Amniotic epithelial cell (primary cell): ENCODE data around the gene CDH23.

Source experiments
- DNase-seq: peaks from one replicate; pipeline ENCODE4 v3.0.0-alpha.2; 2010; ENCODE audit warnings: low read depth

Gene CDH23

GRCh38 chr10:71605263-71605962 is 208.7 kb downstream of the CDH23 start:
- peak; percentile 49 for DNase-seq

GRCh38 chr10:71606257-71607081 is 209.7 kb downstream of the CDH23 start:
- no peak for DNase-seq

GRCh38 chr10:71607082-71607443 is 210.3 kb downstream of the CDH23 start:
- DNase-seq, result no peak

- DNase-seq, result peak; percentile 53
These were observed 212.4 kb downstream of the CDH23 start for GRCh38 chr10:71608819-71609768.

GRCh38 chr10:71610651-71611050 is 213.9 kb downstream of the CDH23 start:
- DNase-seq, result no peak

- DNase-seq, result no peak
These were observed 214.4 kb downstream of the CDH23 start for GRCh38 chr10:71611131-71611530.

GRCh38 chr10:71611709-71612422 is 215.1 kb downstream of the CDH23 start:
- DNase-seq, result no peak

GRCh38 chr10:71613261-71613777 is 216.6 kb downstream of the CDH23 start:
- no peak for DNase-seq

GRCh38 chr10:71613877-71614276 is 217.2 kb downstream of the CDH23 start:
- no peak for DNase-seq

GRCh38 chr10:71614946-71615345 is 218.2 kb downstream of the CDH23 start:
- no peak for DNase-seq

GRCh38 chr10:71615538-71616329 is 219.0 kb downstream of the CDH23 start:
- DNase-seq, result no peak

- DNase-seq, result no peak
These were observed 220.3 kb downstream of the CDH23 start for GRCh38 chr10:71616817-71617654.

GRCh38 chr10:71618176-71618575 is 221.5 kb downstream of the CDH23 start:
- no peak for DNase-seq

- DNase-seq, result no peak
These were observed 221.9 kb downstream of the CDH23 start for GRCh38 chr10:71618598-71618997.

- DNase-seq, result no peak
These were observed 223.9 kb downstream of the CDH23 start for GRCh38 chr10:71620642-71621041.

GRCh38 chr10:71621231-71622153 is 224.8 kb downstream of the CDH23 start:
- DNase-seq, result peak; percentile 21

GRCh38 chr10:71622154-71622526 is 225.4 kb downstream of the CDH23 start:
- DNase-seq, result peak; percentile 49

GRCh38 chr10:71622616-71623015 is 225.9 kb downstream of the CDH23 start:
- no peak for DNase-seq
